SK-N-SH (cell line): ENCODE data around the gene SCARB2. TPM values are rescaled to one million over a fixed set of nuclear protein-coding genes. Genes with fewer than 3 reads are reported as not detected.

Source experiments
- CTCF ChIA-PET: fragments of 300-600, 350-600 bp; formaldehyde crosslinking; extraction: SDS; loops from one replicate; lab custom pipeline; 2021; lab: Yijun Ruan, JAX
- POLR2A ChIA-PET: fragments of 350-600 bp; sonication (Branson Sonifier 250); formaldehyde crosslinking; extraction: SDS; loops from one replicate; lab custom pipeline; 2020; ENCODE audit warnings: antibody characterized with exemption, inconsistent platforms; lab: Yijun Ruan, JAX
- DNase-seq: peaks from one replicate; pipeline ENCODE4 v3.0.0; 2012
- H2AFZ ChIP-seq: fragments of 200-600 bp; sonication (generic); 2 replicates; pipeline ENCODE4 v1.8.1; 2016; ENCODE audit warnings: antibody characterized with exemption, mild to moderate bottlenecking, low read depth
- H3F3A ChIP-seq: fragments of 200-600 bp; sonication (generic); replicated peaks from 2 replicates; pipeline ENCODE3; 2016; ENCODE audit warnings: antibody characterized with exemption, mild to moderate bottlenecking; ENCODE audit not compliant: insufficient read depth
- H3K27ac ChIP-seq, 2 experiments: fragments of 200-500 bp in 1 of 2; fragments of 200-600 bp in 1 of 2; sonication (Bioruptor generic) in 1 of 2; sonication (generic), shearing (Covaris generic) in 1 of 2; 2 replicates each; pipeline versions ENCODE4 v1.5.1 to v1.6.1; 2014 to 2016; ENCODE audit warnings: low read depth in 2 of 2, inconsistent platforms in 1 of 2, low read length in 1 of 2, mild to moderate bottlenecking in 1 of 2, mixed read lengths in 1 of 2
- H3K27me3 ChIP-seq: fragments of 200-600 bp; sonication (generic), shearing (Covaris generic); 2 replicates; pipeline ENCODE4 v1.6.1; 2016; ENCODE audit warnings: mixed run types; ENCODE audit not compliant: insufficient read depth
- H3K36me3 ChIP-seq, 2 experiments: fragments of 200-500 bp in 1 of 2; fragments of 200-600 bp in 1 of 2; sonication (Bioruptor generic) in 1 of 2; sonication (generic) in 1 of 2; replicated peaks in 1 of 2; 2 replicates each; pipeline versions ENCODE3 to v1.5.1; 2014 to 2016; ENCODE audit warnings: low read length in 1 of 2, mild to moderate bottlenecking in 1 of 2; ENCODE audit not compliant: insufficient read depth in 2 of 2, control insufficient read depth in 1 of 2
- H3K4me1 ChIP-seq, 2 experiments: fragments of 200-500 bp in 1 of 2; fragments of 200-600 bp in 1 of 2; sonication (Bioruptor generic) in 1 of 2; sonication (generic), shearing (Covaris generic) in 1 of 2; 2 replicates each; pipeline versions ENCODE4 v1.5.1 to v1.6.1; 2014 to 2016; ENCODE audit warnings: low read depth in 1 of 2, low read length in 1 of 2, mixed run types in 1 of 2; ENCODE audit not compliant: insufficient read depth in 2 of 2, control insufficient read depth in 1 of 2
- H3K4me2 ChIP-seq: fragments of 200-600 bp; sonication (generic), shearing (Covaris generic); 2 replicates; pipeline ENCODE4 v1.6.1; 2017; ENCODE audit warnings: mixed run types
- H3K4me3 ChIP-seq, 2 experiments: fragments of 200-500 bp in 1 of 2; fragments of 200-600 bp in 1 of 2; sonication (Bioruptor generic) in 1 of 2; sonication (generic), shearing (Covaris generic) in 1 of 2; 2 replicates each; pipeline versions ENCODE4 v1.5.1 to v1.8.1; 2014 to 2016; ENCODE audit warnings: low read depth in 2 of 2, inconsistent platforms in 1 of 2, low read length in 1 of 2, mild to moderate bottlenecking in 1 of 2, mixed read lengths in 1 of 2, moderate library complexity in 1 of 2
- H3K79me2 ChIP-seq: fragments of 200-600 bp; sonication (generic); 2 replicates; pipeline ENCODE4 v1.8.1; 2017; ENCODE audit warnings: mild to moderate bottlenecking; ENCODE audit not compliant: insufficient read depth
- H3K9ac ChIP-seq: fragments of 200-600 bp; sonication (generic); 2 replicates; pipeline ENCODE4 v1.6.1; 2017; ENCODE audit warnings: mixed run types
- H3K9me2 ChIP-seq: fragments of 200-600 bp; sonication (generic); 2 replicates; pipeline ENCODE4 v1.6.1; 2017; ENCODE audit warnings: mixed run types
- H3K9me3 ChIP-seq: fragments of 200-600 bp; sonication (generic); 2 replicates; pipeline ENCODE4 v1.6.1; 2017; ENCODE audit warnings: mixed run types, mild to moderate bottlenecking, moderate library complexity
- H4K20me1 ChIP-seq: fragments of 200-600 bp; sonication (generic); 2 replicates; pipeline ENCODE4 v1.6.1; 2017; ENCODE audit warnings: mild to moderate bottlenecking, mixed run types; ENCODE audit not compliant: insufficient read depth
- CHD2 ChIP-seq: fragments of 150-350 bp; IDR thresholded peaks from 2 replicates; pipeline ENCODE4 v1.6.1; 2018; ENCODE audit warnings: low read length; ENCODE audit not compliant: partially characterized antibody
- CTCF ChIP-seq: fragments of 200-600 bp; sonication (generic); IDR thresholded peaks from 2 replicates; pipeline ENCODE4 v1.6.1; 2017; ENCODE audit warnings: antibody characterized with exemption, mild to moderate bottlenecking, moderate library complexity
- ELF1 ChIP-seq: IDR thresholded peaks from 2 replicates; pipeline ENCODE4 v1.4.0; 2012
- EP300 ChIP-seq, 2 experiments: IDR thresholded peaks; 2 replicates each; pipeline versions ENCODE4 v1.4.0 to v1.6.1; 2012; ENCODE audit warnings: borderline replicate concordance in 1 of 2, low read depth in 1 of 2, low read length in 1 of 2
- EZH2phosphoT487 ChIP-seq: fragments of 200-600 bp; sonication (generic); IDR thresholded peaks from 2 replicates; pipeline ENCODE4 v1.6.1; 2017; ENCODE audit warnings: low read depth, mixed run types, mild to moderate bottlenecking, antibody characterized with exemption, moderate library complexity, borderline replicate concordance
- FOSL2 ChIP-seq: IDR thresholded peaks from 2 replicates; pipeline ENCODE4 v1.4.0; 2012; ENCODE audit warnings: low read depth, mild to moderate bottlenecking, moderate library complexity, borderline replicate concordance
- FOXJ3 ChIP-seq: sonication (generic); formaldehyde crosslinking; IDR thresholded peaks from 2 replicates; pipeline ENCODE4 v1.5.1; 2020; ENCODE audit warnings: mild to moderate bottlenecking, missing genetic modification reagents
- IRF3 ChIP-seq: fragments of 150-350 bp; IDR thresholded peaks from 2 replicates; pipeline ENCODE4 v1.6.1; 2016; ENCODE audit warnings: mild to moderate bottlenecking, low read depth, low read length
- MEF2A ChIP-seq: IDR thresholded peaks from 2 replicates; pipeline ENCODE4 v1.4.0; 2012; ENCODE audit warnings: low read depth, borderline replicate concordance
- REST ChIP-seq: IDR thresholded peaks from 2 replicates; pipeline ENCODE4 v1.6.1; 2012; ENCODE audit warnings: mild to moderate bottlenecking, low read depth, low read length, moderate library complexity
- RXRA ChIP-seq: IDR thresholded peaks from 2 replicates; pipeline ENCODE4 v1.4.0; 2012; ENCODE audit warnings: low read depth, mild to moderate bottlenecking, borderline replicate concordance
- TAF1 ChIP-seq: IDR thresholded peaks from 2 replicates; pipeline ENCODE4 v1.6.1; 2012; ENCODE audit warnings: low read depth, mild to moderate bottlenecking, low read length, moderate library complexity, borderline replicate concordance
- TCF12 ChIP-seq: IDR thresholded peaks from 2 replicates; pipeline ENCODE4 v1.4.0; 2012
- WGBS: methylation state at CpG from one replicate; pipeline ENCODE4 v1.1.6; 2017; ENCODE audit warnings: low lambda C conversion rate; 5-methylcytosine and 5-hydroxymethylcytosine counted together
- polyA plus RNA-seq, 3 experiments: library from polyadenylated mRNA; depleted of rRNA; stranded (reverse); fragments of >200 nt; gene quantifications; 2 replicates each; pipeline ENCODE4 v1.2.3, GENCODE V29; 2012

The SCARB2 gene
- polyA plus RNA-seq, 1 of the 3 experiments (the other 2 are of a cell fraction): 82.6 TPM

GRCh38 chr4:76233967-76234678 lies 20.5 kb upstream of the SCARB2 start (continued):
- no peak for TF ChIP-seq IRF3
- TF ChIP-seq FOSL2: no peak
- no peak for TF ChIP-seq CTCF
- peak; percentile 40; the same call in 1 of the 2 replicates for TF ChIP-seq ELF1
- TF ChIP-seq EZH2phosphoT487: no peak
- no peak for TF ChIP-seq TCF12
- no peak for TF ChIP-seq FOXJ3 (CRISPR knock-in tag)
- TF ChIP-seq TAF1: peak; percentile 56; the same call in 1 of the 2 replicates
- no peak for TF ChIP-seq MEF2A
- TF ChIP-seq RXRA: no peak

- POLR2A ChIA-PET: interaction anchor here (0.9 to 1.4 kb wide), 2 partner anchors 36 to 72 kb away, joined by 3 to 5 read pairs; no protein-coding TSS in a partner anchor
- Histone ChIP-seq H4K20me1 (no peaks in the 10 kb centered on the region), H3K4me3 (peak overlapping the region; percentile 54 to 66)
Observed at GRCh38 chr4:76233529-76233928, 19.9 kb upstream of the SCARB2 start.

More at GRCh38 chr4:76233529-76233928, 19.9 kb upstream of the SCARB2 start:
- Histone ChIP-seq H3K36me3 (peaks cover 0 to 2% of the 10 kb centered on the region in 2 experiments), H3K9me3 (no peaks in the 10 kb centered on the region), H3K4me2 (peak overlapping the region; percentile 75), H2AFZ (peak overlapping the region; percentile 78; the same call in 1 of the 2 replicates), H3K9ac (peak overlapping the region; percentile 63; the same call in 1 of the 2 replicates), H3K9me2 (no peaks in the 10 kb centered on the region), H3K4me1 (peaks cover 0 to 8% of the 10 kb centered on the region in 2 experiments; a peak in 2 of 4 replicates), H3K27me3 (no peaks in the 10 kb centered on the region), H3K27ac (peak overlapping the region; percentile 50 to 73; a peak in 3 of 4 replicates), H3K79me2 (peaks cover 20% of the 10 kb centered on the region), H3F3A (peaks cover 5% of the 10 kb centered on the region)
- CTCF ChIA-PET: interaction anchor here (1.2 to 1.4 kb wide), 3 partner anchors 13 to 74 kb away, joined by 3 to 4 read pairs (median 3); partner anchors contain the start of gene STBD1
- DNase-seq: peak; percentile 64
- no peak for TF ChIP-seq REST
- TF ChIP-seq CHD2: peak; percentile 26
- TF ChIP-seq EP300 (IDR thresholded peaks at IDR 0.05; ENCODE audit: borderline replicate concordance in 1 of 2, low read depth in 1 of 2, low read length in 1 of 2): peak in 1 of 2 experiments; percentile 42; a peak in 1 of 4 replicates
- WGBS: 20% methylated on average over 2 of the region's 2 CpGs
